IMR-90 (cell line): ENCODE results near the gene UAP1. TPM values are rescaled to one million over a fixed set of nuclear protein-coding genes. Genes with fewer than 3 reads are reported as not detected.

ENCODE experiments used
- ATAC-seq: fragments of 200-7000 bp; cut with Tn5 transposase; 2 replicates; pipeline ENCODE4 v1.9.1; 2020; ENCODE audit warnings: low read depth, mild to moderate bottlenecking, moderate library complexity
- BruUV-seq: library from RNA; stranded (reverse); fragments of 400-500 nt; replicated peaks from 2 replicates; lab custom pipeline; 2021; lab: Mats Ljungman, UMichigan
- CTCF ChIA-PET: fragments of 300-600 bp; formaldehyde crosslinking; extraction: SDS; loops from one replicate; lab custom pipeline; 2021; ENCODE audit warnings: antibody characterized with exemption; lab: Yijun Ruan, JAX
- POLR2A ChIA-PET: fragments of 300-600 bp; sonication (Branson Sonifier 250); formaldehyde crosslinking; loops from one replicate; lab custom pipeline; 2022; ENCODE audit warnings: antibody characterized with exemption; ENCODE audit not compliant: unreplicated experiment; lab: Charles Lee
- DNase-seq: peaks from one replicate; pipeline ENCODE4 v3.0.0; 2013
- H2AFZ ChIP-seq: replicated peaks from 2 replicates; pipeline ENCODE3; 2013; ENCODE audit warnings: low read length, mild to moderate bottlenecking; ENCODE audit not compliant: poor library complexity
- H2AK5ac ChIP-seq: 2 replicates; pipeline ENCODE4 v1.6.1; 2013; ENCODE audit warnings: low read depth, low read length, inconsistent platforms
- H2AK9ac ChIP-seq: replicated peaks from 2 replicates; pipeline ENCODE3; 2013; ENCODE audit warnings: mild to moderate bottlenecking, low read depth, low read length, moderate library complexity; ENCODE audit not compliant: poor library complexity
- H2BK120ac ChIP-seq: 2 replicates; pipeline ENCODE4 v1.6.1; 2013; ENCODE audit warnings: low read depth, low read length, inconsistent platforms
- H2BK15ac ChIP-seq: 3 replicates; pipeline ENCODE4 v1.6.1; 2013; ENCODE audit warnings: low read depth, low read length, inconsistent platforms
- H2BK20ac ChIP-seq: 2 replicates; pipeline ENCODE4 v1.6.1; 2013; ENCODE audit warnings: low read depth, mild to moderate bottlenecking, inconsistent platforms, low read length, moderate library complexity
- H2BK5ac ChIP-seq: 2 replicates; pipeline ENCODE4 v1.6.1; 2013; ENCODE audit warnings: mild to moderate bottlenecking, low read depth, low read length, inconsistent platforms; ENCODE audit not compliant: poor library complexity, severe bottlenecking
- H3K14ac ChIP-seq: replicated peaks from 2 replicates; pipeline ENCODE4 v1.6.1; 2013; ENCODE audit warnings: low read depth, low read length, inconsistent platforms
- H3K18ac ChIP-seq: 2 replicates; pipeline ENCODE4 v1.6.1; 2013; ENCODE audit warnings: low read depth, low read length, control low read depth
- H3K23ac ChIP-seq: 2 replicates; pipeline ENCODE4 v1.6.1; 2013; ENCODE audit warnings: low read depth, low read length, inconsistent platforms
- H3K27ac ChIP-seq: 2 replicates; pipeline ENCODE4 v1.5.1; 2013; ENCODE audit warnings: mild to moderate bottlenecking, control low read depth, low read length; ENCODE audit not compliant: insufficient read depth
- H3K27me3 ChIP-seq: 2 replicates; pipeline ENCODE4 v1.6.1; 2013; ENCODE audit warnings: low read length; ENCODE audit not compliant: control insufficient read depth, insufficient read depth
- H3K36me3 ChIP-seq: 2 replicates; pipeline ENCODE4 v1.6.1; 2013; ENCODE audit warnings: low read length, mixed read lengths; ENCODE audit not compliant: control insufficient read depth, insufficient read depth
- H3K4ac ChIP-seq: 2 replicates; pipeline ENCODE4 v1.6.1; 2013; ENCODE audit warnings: low read depth, low read length, inconsistent platforms
- H3K4me1 ChIP-seq: 2 replicates; pipeline ENCODE4 v1.6.1; 2013; ENCODE audit warnings: low read length, mixed read lengths; ENCODE audit not compliant: control insufficient read depth, insufficient read depth
- H3K4me2 ChIP-seq: 2 replicates; pipeline ENCODE4 v1.6.1; 2013; ENCODE audit warnings: low read depth, mild to moderate bottlenecking, control low read depth, low read length, moderate library complexity
- H3K4me3 ChIP-seq: 2 replicates; pipeline ENCODE4 v1.5.1; 2013; ENCODE audit warnings: low read depth, mild to moderate bottlenecking, control low read depth, low read length, moderate library complexity; ENCODE audit not compliant: insufficient read depth
- H3K56ac ChIP-seq: 2 replicates; pipeline ENCODE4 v1.6.1; 2013; ENCODE audit warnings: low read length, inconsistent platforms; ENCODE audit not compliant: insufficient read depth; ENCODE audit errors: extremely low read depth
- H3K79me1 ChIP-seq, 2 experiments: 2 replicates each; pipeline ENCODE4 v1.6.1; 2013; ENCODE audit warnings: low read length in 2 of 2, inconsistent platforms in 1 of 2, low read depth in 1 of 2
- H3K9ac ChIP-seq: 2 replicates; pipeline ENCODE4 v1.6.1; 2013; ENCODE audit warnings: low read depth, low read length, control low read depth
- H3K9me1 ChIP-seq: 2 replicates; pipeline ENCODE4 v1.6.1; 2013; ENCODE audit warnings: low read length, inconsistent platforms; ENCODE audit not compliant: insufficient read depth
- H3K9me3 ChIP-seq: 2 replicates; pipeline ENCODE4 v1.6.1; 2013; ENCODE audit warnings: low read length; ENCODE audit not compliant: control insufficient read depth, insufficient read depth
- H4K20me1 ChIP-seq: 2 replicates; pipeline ENCODE4 v1.6.1; 2013; ENCODE audit warnings: low read length, inconsistent platforms; ENCODE audit not compliant: insufficient read depth
- H4K5ac ChIP-seq: 2 replicates; pipeline ENCODE4 v1.6.1; 2013; ENCODE audit warnings: mild to moderate bottlenecking, low read depth, low read length, control low read depth
- H4K8ac ChIP-seq, 2 experiments: 2 replicates each; pipeline ENCODE4 v1.6.1; 2013; ENCODE audit warnings: low read depth in 2 of 2, low read length in 2 of 2, control low read depth in 1 of 2, inconsistent platforms in 1 of 2
- H4K91ac ChIP-seq: 2 replicates; pipeline ENCODE4 v1.6.1; 2013; ENCODE audit warnings: low read depth, low read length, inconsistent platforms; ENCODE audit not compliant: insufficient read depth
- BHLHE40 ChIP-seq: fragments of 150-350 bp; IDR thresholded peaks from 2 replicates; pipeline ENCODE4 v1.6.1; 2016; ENCODE audit warnings: mild to moderate bottlenecking, low read depth, low read length
- CEBPB ChIP-seq: IDR thresholded peaks from 2 replicates; pipeline ENCODE4 v1.6.1; 2012; ENCODE audit warnings: low read depth, low read length, improper control_type of control experiment
- CTCF ChIP-seq: conservative IDR thresholded peaks from 2 replicates; pipeline ENCODE4 v1.5.1; 2012; ENCODE audit warnings: mild to moderate bottlenecking, low read depth, low read length, improper control_type of control experiment
- FOS ChIP-seq: fragments of 150-350 bp; IDR thresholded peaks from 2 replicates; pipeline ENCODE4 v1.6.1; 2016; ENCODE audit warnings: low read depth, low read length
- MXI1 ChIP-seq: IDR thresholded peaks from 2 replicates; pipeline ENCODE4 v1.6.1; 2012; ENCODE audit warnings: low read depth, mild to moderate bottlenecking, low read length, moderate library complexity, borderline replicate concordance
- POLR2A ChIP-seq: IDR thresholded peaks from 2 replicates; pipeline ENCODE4 v1.6.1; 2012; ENCODE audit warnings: mild to moderate bottlenecking, low read depth, low read length
- RAD21 ChIP-seq: IDR thresholded peaks from 2 replicates; pipeline ENCODE4 v1.6.1; 2012; ENCODE audit warnings: low read length, improper control_type of control experiment
- WGBS, 2 experiments: methylation state at CpG; one replicate each; pipeline versions ENCODE4 v1.1.5 to v1.1.7; 2013; ENCODE audit warnings: missing lambda C conversion rate in 2 of 2; ENCODE audit not compliant: insufficient read length in 1 of 2; ENCODE audit errors: extremely low coverage in 2 of 2; 5-methylcytosine and 5-hydroxymethylcytosine counted together
- dilution Hi-C: fragments of 300-500 bp; cut with HindIII; formaldehyde crosslinking; loops from one replicate; pipeline ENCODE4 v1.14.3; 2018; ENCODE audit warnings: low sequenced_read_pairs; ENCODE audit not compliant: unreplicated experiment
- in situ Hi-C: fragments of 300-500 bp; cut with MboI; formaldehyde crosslinking; loops from 3 replicates; pipeline ENCODE4 v1.14.3; 2019; ENCODE audit warnings: low sequenced_read_pairs, inconsistent platforms, mixed read lengths
- intact Hi-C: fragments of 100-400 bp; cut with micrococcal nuclease; formaldehyde crosslinking; loops from 2 replicates; pipeline ENCODE4 v1.10.0; 2022
- polyA plus RNA-seq, 3 experiments: library from polyadenylated mRNA; depleted of rRNA; stranded (reverse); fragments of >200 nt; gene quantifications; 2 replicates each; pipeline ENCODE4 v1.2.3, GENCODE V29; 2012; ENCODE audit warnings: low replicate concordance in 1 of 3
- total RNA-seq: library from RNA; depleted of rRNA; stranded (reverse); fragments of >200 nt; gene quantifications from 2 replicates; pipeline ENCODE4 v1.2.3, GENCODE V29; 2012

UAP1 gene
- total and polyA plus RNA-seq, 2 of the 4 experiments (the other 2 are of a cell fraction) = 93.4 to 196 TPM

DNA sequence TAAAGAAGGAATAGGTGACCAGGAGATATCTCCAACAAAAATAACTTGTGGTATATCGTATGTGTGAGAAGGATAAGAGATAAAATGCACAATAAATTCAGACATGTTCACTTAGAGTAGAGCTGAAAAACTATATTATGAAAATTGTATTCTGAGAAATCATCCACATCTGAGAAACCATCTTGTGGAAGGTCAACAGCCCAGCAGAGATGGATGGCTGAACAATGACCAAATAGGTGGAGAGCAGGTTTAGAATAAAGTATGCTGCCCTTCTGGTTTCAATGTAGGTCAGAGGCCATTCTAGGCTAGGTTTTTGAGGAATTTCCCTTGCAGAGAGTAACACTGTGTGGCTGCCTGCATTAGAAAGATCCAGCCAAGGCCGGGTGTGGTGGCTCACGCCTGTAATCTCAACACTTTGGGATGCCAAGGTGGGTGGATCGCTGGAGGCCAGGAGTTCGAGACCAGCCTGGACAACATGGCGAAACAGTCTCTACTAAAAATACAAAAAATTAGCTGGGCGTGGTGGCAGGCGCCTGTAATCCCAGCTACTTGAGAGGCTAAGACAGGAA is 8.8 kb upstream of the UAP1 start:
- ATAC-seq (no peak), DNase-seq (no peak)
- H4K8ac ChIP-seq = no peak overlapping the region
- no peak overlapping the region for H2AK9ac ChIP-seq
- TF ChIP-seq FOS (no peak), CTCF (no peak), CEBPB (no peak), RAD21 (no peak), BHLHE40 (no peak), MXI1 (no peak), POLR2A (no peak)
- no peak overlapping the region for H3K23ac ChIP-seq
- no peak overlapping the region for H2BK15ac ChIP-seq
- no TSS peak for BruUV-seq
- no peaks in the 10 kb centered on the region for H3K79me1 ChIP-seq
- ChIA-PET CTCF (no interaction called here), POLR2A (no interaction called here)
- no peak overlapping the region for H2BK5ac ChIP-seq
- H4K20me1 ChIP-seq = no peaks in the 10 kb centered on the region
- H4K91ac ChIP-seq = no peak overlapping the region
- no peak overlapping the region for H2AFZ ChIP-seq
- dilution Hi-C loops (no loop called here), intact Hi-C loops (no loop called here), in situ Hi-C loops (no loop called here)
- H3K4ac ChIP-seq = no peak overlapping the region
- H2BK20ac ChIP-seq = no peak overlapping the region
- H3K9me3 ChIP-seq = no peaks in the 10 kb centered on the region
- H3K4me3 ChIP-seq = no peak overlapping the region
- no peak overlapping the region for H4K5ac ChIP-seq
- H3K18ac ChIP-seq = no peak overlapping the region
- no peak overlapping the region for H3K9ac ChIP-seq
- H3K56ac ChIP-seq = no peak overlapping the region
- H3K4me1 ChIP-seq = peaks cover 4% of the 10 kb centered on the region; the same call in 1 of the 2 replicates
- no peak overlapping the region for H3K4me2 ChIP-seq
- no peak overlapping the region for H2BK120ac ChIP-seq
- no peaks in the 10 kb centered on the region; the same call in 1 of the 2 replicates for H3K9me1 ChIP-seq
- H3K14ac ChIP-seq = no peak overlapping the region
- no peaks in the 10 kb centered on the region for H3K27me3 ChIP-seq
- no peak overlapping the region for H3K27ac ChIP-seq
- no peak overlapping the region for H2AK5ac ChIP-seq
- H3K36me3 ChIP-seq = no peaks in the 10 kb centered on the region
- no CpG with 5 or more reads among the region's 8 CpGs for WGBS, 2 experiments
